BLaER1 (cell line): ENCODE data around the gene CELF2.
A peak's percentile ranks its signal among the peaks of the same experiment; 100 is the strongest.

Source experiments
- H3K27ac ChIP-seq: shearing (Covaris generic); formaldehyde crosslinking; 2 replicates; pipeline ENCODE4 v1.8.1; 2022
- H3K27me3 ChIP-seq: shearing (Covaris generic); formaldehyde crosslinking; 2 replicates; pipeline ENCODE4 v1.8.1; 2022
- H3K36me3 ChIP-seq: shearing (Covaris generic); formaldehyde crosslinking; 2 replicates; pipeline ENCODE4 v1.8.1; 2022
- H3K4me1 ChIP-seq: shearing (Covaris generic); formaldehyde crosslinking; 2 replicates; pipeline ENCODE4 v1.8.1; 2022
- H3K4me2 ChIP-seq: shearing (Covaris generic); formaldehyde crosslinking; 2 replicates; pipeline ENCODE4 v1.8.1; 2022
- H3K4me3 ChIP-seq: shearing (Covaris generic); formaldehyde crosslinking; 2 replicates; pipeline ENCODE4 v1.8.1; 2022
- H3K9ac ChIP-seq: shearing (Covaris generic); formaldehyde crosslinking; 2 replicates; pipeline ENCODE4 v1.8.1; 2022
- H3K9me3 ChIP-seq: shearing (Covaris generic); formaldehyde crosslinking; 2 replicates; pipeline ENCODE4 v1.8.1; 2022
- H4K20me1 ChIP-seq: shearing (Covaris generic); formaldehyde crosslinking; 2 replicates; pipeline ENCODE4 v1.8.1; 2022
- Cebpa-rat ChIP-seq: shearing (Covaris generic); IDR thresholded peaks from 2 replicates; pipeline ENCODE4 v1.8.1; 2022

Gene CELF2

DNA sequence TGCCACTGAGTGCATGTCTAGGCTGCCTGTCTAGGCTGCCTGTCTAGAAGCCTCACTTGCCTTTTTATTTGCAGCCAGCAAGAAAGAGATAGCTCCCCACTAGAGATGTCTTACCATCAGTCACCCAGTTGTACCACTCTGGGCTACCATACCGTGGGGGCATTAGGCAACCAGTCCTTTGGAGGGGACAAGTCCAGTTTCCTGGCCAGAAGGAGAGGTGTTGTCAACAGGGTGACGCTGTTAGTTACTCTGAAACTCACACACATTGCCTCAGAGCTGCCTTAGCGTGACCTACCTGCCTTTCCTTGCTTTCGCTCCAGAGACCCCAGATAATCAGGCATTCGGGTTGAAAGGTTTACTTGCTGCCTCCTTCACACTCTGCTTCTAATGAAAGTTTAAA lies 155.4 kb downstream of the CELF2 start:
- no peaks in the 10 kb centered on the region for H3K27me3 ChIP-seq
- H3K4me1 ChIP-seq = peaks cover 100% of the 10 kb centered on the region
- H3K4me2 ChIP-seq = peak overlapping the region; percentile 89

DNA sequence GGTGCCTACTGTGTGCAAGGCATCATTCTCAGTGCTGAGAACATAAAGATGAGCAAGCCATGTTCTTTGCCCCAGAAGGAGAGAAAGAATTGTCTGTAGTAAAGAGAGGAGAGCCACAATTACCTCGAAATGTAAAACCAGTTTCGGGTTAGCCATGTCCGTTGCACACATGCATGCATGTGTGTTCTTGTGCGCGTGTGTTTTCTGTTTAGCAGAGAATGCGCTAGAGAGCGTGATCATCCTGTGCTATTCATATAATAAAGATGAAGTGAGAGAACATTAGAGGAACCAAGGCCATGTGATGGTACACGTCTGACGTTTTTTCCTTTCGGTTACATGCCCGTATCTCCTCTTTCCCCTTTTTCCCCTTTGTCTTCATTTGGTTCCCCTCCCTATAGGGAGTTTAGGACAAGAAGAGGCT lies 158.2 kb downstream of the CELF2 start:
- H3K4me1 ChIP-seq = peaks cover 100% of the 10 kb centered on the region

More for the DNA sequence above, 155.4 kb downstream of the CELF2 start:
- peaks cover 60% of the 10 kb centered on the region for H3K36me3 ChIP-seq
- H3K27ac ChIP-seq = peak overlapping the region; percentile 93
- no peak for TF ChIP-seq Cebpa-rat
- H3K4me3 ChIP-seq = peak overlapping the region; percentile 93; the same call in 1 of the 2 replicates
- no peaks in the 10 kb centered on the region for H3K9me3 ChIP-seq
- peaks cover 45% of the 10 kb centered on the region for H4K20me1 ChIP-seq
- peak overlapping the region; percentile 93 for H3K9ac ChIP-seq

GRCh38 chr10:11176746-11177145 lies 159.1 kb downstream of the CELF2 start:
- TF ChIP-seq Cebpa-rat = no peak
- Histone ChIP-seq H3K27me3 (no peaks in the 10 kb centered on the region), H3K9ac (peak overlapping the region; percentile 83), H3K4me2 (peak overlapping the region; percentile 89), H3K4me1 (peaks cover 100% of the 10 kb centered on the region), H3K4me3 (peak overlapping the region; percentile 62), H4K20me1 (peaks cover 29% of the 10 kb centered on the region), H3K9me3 (peaks cover 3% of the 10 kb centered on the region), H3K27ac (peak overlapping the region; percentile 93), H3K36me3 (peaks cover 64% of the 10 kb centered on the region)

More for the DNA sequence above, 158.2 kb downstream of the CELF2 start:
- peak overlapping the region; percentile 62 for H3K4me3 ChIP-seq
- H3K4me2 ChIP-seq = peak overlapping the region; percentile 89
- no peaks in the 10 kb centered on the region for H3K27me3 ChIP-seq
- peak overlapping the region; percentile 83 for H3K9ac ChIP-seq
- H3K36me3 ChIP-seq = peaks cover 60% of the 10 kb centered on the region
- no peak for TF ChIP-seq Cebpa-rat
- no peaks in the 10 kb centered on the region for H3K9me3 ChIP-seq
- H4K20me1 ChIP-seq = peaks cover 28% of the 10 kb centered on the region
- peak overlapping the region; percentile 93 for H3K27ac ChIP-seq

DNA sequence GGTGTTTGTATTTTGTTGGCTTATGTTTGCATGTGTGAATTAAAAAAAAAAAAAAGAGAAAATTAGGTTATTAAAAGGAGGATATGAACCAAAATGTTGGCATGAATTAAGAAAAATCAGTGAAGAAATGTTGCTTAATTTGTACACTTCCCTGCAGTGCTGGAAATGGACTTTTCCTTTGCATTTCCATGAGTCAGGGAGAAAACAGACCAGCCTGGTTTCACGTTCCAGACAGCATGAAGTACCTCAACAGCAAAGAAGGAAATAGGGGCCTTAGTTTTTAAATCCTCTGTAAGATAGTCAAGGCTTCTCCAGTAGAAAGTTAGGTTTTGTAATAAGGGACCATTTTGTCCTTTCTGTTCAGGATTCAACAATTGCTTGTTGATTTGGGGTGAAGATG lies 159.7 kb downstream of the CELF2 start:
- H3K9me3 ChIP-seq = peaks cover 10% of the 10 kb centered on the region
- H3K4me3 ChIP-seq = peak overlapping the region; percentile 62
- peaks cover 64% of the 10 kb centered on the region for H3K36me3 ChIP-seq
- H3K4me2 ChIP-seq = peak overlapping the region; percentile 89
- peak overlapping the region; percentile 93 for H3K27ac ChIP-seq
- H3K27me3 ChIP-seq = no peaks in the 10 kb centered on the region
- peaks cover 29% of the 10 kb centered on the region for H4K20me1 ChIP-seq
- H3K9ac ChIP-seq = peak overlapping the region; percentile 83
- no peak for TF ChIP-seq Cebpa-rat
- H3K4me1 ChIP-seq = peaks cover 100% of the 10 kb centered on the region

DNA sequence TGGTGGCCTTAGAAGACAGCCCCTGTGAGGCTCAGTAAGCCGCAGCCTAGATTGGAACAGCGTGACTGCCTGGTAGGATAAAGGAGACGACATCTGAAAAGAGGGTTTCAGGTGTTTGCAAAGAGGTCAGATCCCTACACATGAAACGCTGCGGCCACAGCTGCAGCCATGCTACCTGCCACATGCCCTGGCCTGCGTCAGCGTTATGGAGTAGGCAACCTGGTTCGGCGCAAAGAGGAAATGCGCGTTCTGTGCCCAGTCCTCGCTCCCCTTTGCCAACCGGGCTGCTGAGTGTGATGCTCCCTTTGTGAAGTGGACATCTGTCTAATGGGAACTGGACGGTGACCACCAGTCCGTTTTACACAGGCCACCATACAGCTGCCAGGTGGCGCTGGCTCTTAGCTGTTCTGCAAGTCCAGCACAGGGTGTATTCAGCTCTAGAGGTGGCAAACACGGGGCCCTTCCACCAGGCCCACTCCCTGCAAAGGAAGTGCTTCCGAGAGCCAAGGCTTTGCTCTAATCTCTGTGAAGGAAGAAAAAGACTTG lies 160.3 kb downstream of the CELF2 start:
- TF ChIP-seq Cebpa-rat = no peak
- Histone ChIP-seq H3K9me3 (peaks cover 16% of the 10 kb centered on the region), H3K27me3 (no peaks in the 10 kb centered on the region), H4K20me1 (peaks cover 29% of the 10 kb centered on the region), H3K27ac (peak overlapping the region; percentile 93), H3K4me3 (peak overlapping the region; percentile 62), H3K4me2 (peak overlapping the region; percentile 89), H3K4me1 (peaks cover 100% of the 10 kb centered on the region), H3K36me3 (peaks cover 64% of the 10 kb centered on the region), H3K9ac (peak overlapping the region; percentile 83)

GRCh38 chr10:11178606-11179515 lies 161.2 kb downstream of the CELF2 start:
- Histone ChIP-seq H3K4me1 (peaks cover 100% of the 10 kb centered on the region), H3K36me3 (peaks cover 63% of the 10 kb centered on the region), H3K27ac (peak overlapping the region; percentile 93), H3K9me3 (peaks cover 25% of the 10 kb centered on the region), H3K4me3 (peak overlapping the region; percentile 62), H3K4me2 (peak overlapping the region; percentile 89), H3K27me3 (no peaks in the 10 kb centered on the region), H4K20me1 (peaks cover 33% of the 10 kb centered on the region), H3K9ac (peak overlapping the region; percentile 83)
- TF ChIP-seq Cebpa-rat = no peak

DNA sequence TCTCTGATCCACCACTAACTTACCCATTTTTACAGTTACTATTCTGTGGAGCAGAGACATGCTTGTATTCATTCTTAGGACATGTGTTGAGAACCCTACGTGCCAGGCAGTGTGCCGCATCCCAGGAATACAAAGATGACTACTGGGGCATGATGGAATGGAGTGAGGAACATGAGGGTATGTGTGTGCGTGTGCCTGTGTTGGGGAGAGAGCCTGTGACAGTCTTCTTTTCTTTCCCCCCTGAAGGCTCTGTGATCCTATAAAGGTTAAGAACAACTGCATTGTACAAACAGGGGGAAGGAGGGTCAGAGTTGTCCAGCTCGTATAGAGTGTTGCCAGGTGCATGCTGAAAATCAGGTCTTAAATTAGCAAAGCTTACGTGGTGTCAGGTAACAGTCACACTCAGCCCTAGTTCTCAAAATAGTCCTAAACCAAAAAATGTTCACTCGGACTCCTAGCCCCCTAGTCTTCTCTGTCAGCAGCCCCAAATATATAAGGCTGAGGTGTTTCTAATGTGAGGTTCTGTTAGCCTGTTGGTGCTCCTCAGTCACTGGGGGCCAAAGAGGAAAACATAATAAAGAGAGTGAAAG lies 161.9 kb downstream of the CELF2 start:
- peak overlapping the region; percentile 61 for H3K4me3 ChIP-seq
- H4K20me1 ChIP-seq = peaks cover 41% of the 10 kb centered on the region
- H3K9me3 ChIP-seq = peaks cover 32% of the 10 kb centered on the region
- H3K27ac ChIP-seq = peak overlapping the region; percentile 93
- H3K4me1 ChIP-seq = peaks cover 95% of the 10 kb centered on the region
- H3K9ac ChIP-seq = peak overlapping the region; percentile 83
- no peak for TF ChIP-seq Cebpa-rat
- peak overlapping the region; percentile 89 for H3K4me2 ChIP-seq
- H3K27me3 ChIP-seq = no peaks in the 10 kb centered on the region
- H3K36me3 ChIP-seq = peaks cover 63% of the 10 kb centered on the region

- Histone ChIP-seq H3K9ac (peak overlapping the region; percentile 83), H3K4me1 (peaks cover 89% of the 10 kb centered on the region), H3K36me3 (peaks cover 64% of the 10 kb centered on the region), H3K9me3 (peaks cover 38% of the 10 kb centered on the region), H3K27ac (peak overlapping the region; percentile 93), H3K4me2 (peak overlapping the region; percentile 89), H3K27me3 (no peaks in the 10 kb centered on the region), H3K4me3 (peak overlapping the region; percentile 61), H4K20me1 (peaks cover 46% of the 10 kb centered on the region)
- TF ChIP-seq Cebpa-rat = no peak
These were observed 162.6 kb downstream of the CELF2 start for GRCh38 chr10:11180228-11180627.

DNA sequence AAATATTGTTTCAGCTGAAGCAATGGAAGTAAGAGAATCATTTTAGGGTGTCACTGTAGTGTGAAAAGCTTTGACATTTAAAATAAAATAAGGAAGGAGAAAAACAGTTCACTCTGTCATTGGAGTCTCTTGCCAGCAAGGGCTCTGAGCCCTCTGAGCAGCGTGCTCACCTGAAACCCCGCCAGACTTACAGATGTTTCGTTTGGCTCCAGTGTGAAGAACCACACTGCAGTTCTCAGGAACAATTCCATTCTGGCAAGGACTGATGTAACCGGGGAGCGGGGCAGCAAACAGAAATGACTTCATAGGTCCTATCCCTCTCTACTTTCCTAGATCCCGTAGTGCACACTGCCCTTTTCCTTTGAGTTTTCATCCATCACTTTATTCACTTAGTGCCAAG lies 164.3 kb downstream of the CELF2 start:
- H3K27me3 ChIP-seq = no peaks in the 10 kb centered on the region
- no peak for TF ChIP-seq Cebpa-rat
- peak overlapping the region; percentile 89 for H3K4me2 ChIP-seq
- peaks cover 71% of the 10 kb centered on the region for H3K4me1 ChIP-seq
- peak overlapping the region; percentile 93 for H3K27ac ChIP-seq
- 0 out of 2 replicates have a peak overlapping the region, but pooled peaks have one; percentile 11 for H3K4me3 ChIP-seq
- peaks cover 79% of the 10 kb centered on the region for H3K36me3 ChIP-seq
- H3K9me3 ChIP-seq = peaks cover 52% of the 10 kb centered on the region
- H4K20me1 ChIP-seq = peaks cover 63% of the 10 kb centered on the region
- H3K9ac ChIP-seq = no peak overlapping the region; the same call in 1 of the 2 replicates

DNA sequence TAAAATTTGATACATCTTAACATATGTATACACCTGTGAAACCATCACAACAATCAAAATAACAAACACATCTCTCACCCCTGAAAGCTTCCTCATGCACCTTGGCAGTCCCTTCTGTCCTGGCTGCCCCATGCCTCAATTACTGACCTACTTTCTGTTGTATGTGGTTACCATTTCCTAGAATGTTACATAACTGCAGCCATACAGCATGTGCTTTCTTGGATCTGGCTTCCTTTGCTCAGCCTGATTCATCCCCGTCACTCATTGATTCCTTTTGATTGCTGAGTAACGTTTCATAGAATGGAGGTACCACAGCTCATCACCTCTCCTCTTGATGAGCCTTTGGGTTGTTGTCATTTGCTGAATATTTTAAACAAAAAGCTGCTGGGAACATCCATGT lies 165.3 kb downstream of the CELF2 start:
- no peak for TF ChIP-seq Cebpa-rat
- H3K9ac ChIP-seq = no peak overlapping the region
- H3K4me1 ChIP-seq = peaks cover 64% of the 10 kb centered on the region
- no peaks in the 10 kb centered on the region for H3K27me3 ChIP-seq
- peaks cover 87% of the 10 kb centered on the region for H3K36me3 ChIP-seq
- H3K9me3 ChIP-seq = peaks cover 52% of the 10 kb centered on the region
- H3K27ac ChIP-seq = peak overlapping the region; percentile 93; the same call in 1 of the 2 replicates
- H3K4me3 ChIP-seq = no peak overlapping the region
- H3K4me2 ChIP-seq = peak overlapping the region; percentile 89
- H4K20me1 ChIP-seq = peaks cover 74% of the 10 kb centered on the region
